H1 (cell line): Measurements from ENCODE around the gene KCNH6. TPM values are rescaled to one million over a fixed set of nuclear protein-coding genes. Genes with fewer than 3 reads are reported as not detected.

ENCODE experiments used
- CTCF ChIA-PET: fragments of 300-600 bp; sonication (Branson Sonifier 250); formaldehyde crosslinking; loops from one replicate; lab custom pipeline; 2021; ENCODE audit not compliant: partially characterized antibody; lab: Charles Lee
- POLR2A ChIA-PET: fragments of 300-600 bp; sonication (Branson Sonifier 250); formaldehyde crosslinking; loops from one replicate; lab custom pipeline; 2021; ENCODE audit warnings: inconsistent platforms; ENCODE audit not compliant: partially characterized antibody; lab: Charles Lee
- DNase-seq, 2 experiments: peaks; one replicate each; pipeline versions ENCODE4 v3.0.0 to v3.0.0-alpha.2; 2010 to 2022; ENCODE audit warnings: low spot score in 2 of 2, low read depth in 1 of 2, mixed read lengths in 1 of 2
- FAIRE-seq: peaks from 2 replicates; lab custom pipeline; 2011; peaks lifted over from hg19 to GRCh38; lab: Jason Lieb, UNC
- H2AFZ ChIP-seq: 2 replicates; pipeline ENCODE4 v1.8.1; 2012; ENCODE audit warnings: low read length, inconsistent platforms
- H2AK5ac ChIP-seq: 2 replicates; pipeline ENCODE4 v1.6.1; 2013; ENCODE audit warnings: low read depth, low read length
- H2BK120ac ChIP-seq: replicated peaks from 2 replicates; pipeline ENCODE3; 2013; ENCODE audit warnings: low read depth, low read length, inconsistent platforms
- H2BK12ac ChIP-seq: 2 replicates; pipeline ENCODE4 v1.6.1; 2013; ENCODE audit warnings: low read depth, low read length
- H2BK15ac ChIP-seq: 2 replicates; pipeline ENCODE4 v1.6.1; 2013; ENCODE audit warnings: low read length
- H2BK20ac ChIP-seq: 2 replicates; pipeline ENCODE4 v1.6.1; 2013; ENCODE audit warnings: low read length
- H2BK5ac ChIP-seq: 2 replicates; pipeline ENCODE4 v1.6.1; 2013; ENCODE audit warnings: low read depth, low read length
- H3K14ac ChIP-seq: 2 replicates; pipeline ENCODE4 v1.6.1; 2013; ENCODE audit warnings: inconsistent platforms; ENCODE audit not compliant: insufficient read length
- H3K18ac ChIP-seq: 2 replicates; pipeline ENCODE4 v1.6.1; 2013; ENCODE audit warnings: low read length; ENCODE audit errors: extremely low read depth
- H3K23ac ChIP-seq: 2 replicates; pipeline ENCODE4 v1.6.1; 2013; ENCODE audit warnings: inconsistent platforms; ENCODE audit not compliant: insufficient read length
- H3K23me2 ChIP-seq: 2 replicates; pipeline ENCODE4 v1.6.1; 2013; ENCODE audit warnings: low read depth, low read length
- H3K27ac ChIP-seq: 2 replicates; pipeline ENCODE4 v1.6.1; 2011; ENCODE audit warnings: low read depth, low read length, inconsistent platforms
- H3K27me3 ChIP-seq, 4 experiments: replicated peaks in 1 of 4; 1 replicate in 1 of 4; 2 replicates in 3 of 4; pipeline versions ENCODE4 v1.6.1 to v1.8.1; 2011 to 2013; ENCODE audit warnings: low read length in 3 of 4, mild to moderate bottlenecking in 3 of 4, inconsistent platforms in 2 of 4, mixed read lengths in 2 of 4, moderate library complexity in 1 of 4; ENCODE audit not compliant: control insufficient read depth in 3 of 4, insufficient read depth in 3 of 4; ENCODE audit errors: extremely low read depth in 1 of 4
- H3K36me3 ChIP-seq, 4 experiments: 2 replicates each; pipeline versions ENCODE4 v1.6.1 to v1.8.1; 2011 to 2013; ENCODE audit warnings: mild to moderate bottlenecking in 4 of 4, low read length in 3 of 4, moderate library complexity in 2 of 4, control low read depth in 1 of 4, inconsistent platforms in 1 of 4; ENCODE audit not compliant: insufficient read depth in 4 of 4, control insufficient read depth in 2 of 4
- H3K4ac ChIP-seq: replicated peaks from 2 replicates; pipeline ENCODE3; 2013; ENCODE audit warnings: low read length, low read depth, mixed read lengths, inconsistent platforms; ENCODE audit not compliant: insufficient read length
- H3K4me1 ChIP-seq, 4 experiments: replicated peaks in 1 of 4; 1 replicate in 1 of 4; 2 replicates in 3 of 4; pipeline versions ENCODE4 v1.6.1 to v1.8.1; 2011 to 2013; ENCODE audit warnings: low read length in 3 of 4, inconsistent platforms in 2 of 4, mixed read lengths in 1 of 4; ENCODE audit not compliant: insufficient read depth in 4 of 4, control insufficient read depth in 3 of 4
- H3K4me2 ChIP-seq, 2 experiments: 2 replicates each; pipeline versions ENCODE4 v1.6.1 to v1.8.1; 2011 to 2013; ENCODE audit warnings: low read depth in 2 of 2, low read length in 2 of 2, control low read depth in 1 of 2, inconsistent platforms in 1 of 2, mild to moderate bottlenecking in 1 of 2; ENCODE audit not compliant: insufficient read depth in 1 of 2
- H3K4me3 ChIP-seq, 4 experiments: fragments of 200-600, 300-600 bp in 1 of 4; sonication (generic), shearing (Covaris generic), sonication (Bioruptor Twin) in 1 of 4; 2 replicates each; pipeline versions ENCODE4 v1.5.1 to v1.8.1; 2011 to 2016; ENCODE audit warnings: low read length in 4 of 4, low read depth in 3 of 4, control low read depth in 2 of 4, inconsistent platforms in 2 of 4, mild to moderate bottlenecking in 2 of 4, mixed read lengths in 1 of 4, moderate library complexity in 1 of 4; ENCODE audit not compliant: insufficient read depth in 2 of 4; ENCODE audit errors: extremely low read depth in 1 of 4
- H3K56ac ChIP-seq: replicated peaks from 2 replicates; pipeline ENCODE3; 2013; ENCODE audit warnings: low read depth, mild to moderate bottlenecking, mixed read lengths, low read length, inconsistent platforms; ENCODE audit not compliant: insufficient read length
- H3K79me1 ChIP-seq: 2 replicates; pipeline ENCODE4 v1.6.1; 2013; ENCODE audit warnings: low read depth, low read length, control low read depth
- H3K79me2 ChIP-seq, 2 experiments: 2 replicates each; pipeline versions ENCODE4 v1.6.1 to v1.8.1; 2012 to 2013; ENCODE audit warnings: low read length in 2 of 2, mild to moderate bottlenecking in 2 of 2, inconsistent platforms in 1 of 2; ENCODE audit not compliant: insufficient read depth in 2 of 2, control insufficient read depth in 1 of 2
- H3K9ac ChIP-seq, 4 experiments: replicated peaks in 1 of 4; 1 replicate in 1 of 4; 2 replicates in 3 of 4; pipeline versions ENCODE4 v1.6.1 to v1.8.1; 2011 to 2013; ENCODE audit warnings: low read depth in 3 of 4, low read length in 3 of 4, control low read depth in 2 of 4, mild to moderate bottlenecking in 2 of 4, moderate library complexity in 2 of 4, inconsistent platforms in 1 of 4; ENCODE audit errors: extremely low read depth in 1 of 4
- H3K9me3 ChIP-seq, 2 experiments: 2 replicates each; pipeline versions ENCODE4 v1.6.1 to v1.8.1; 2012 to 2013; ENCODE audit warnings: mild to moderate bottlenecking in 2 of 2, moderate library complexity in 2 of 2, control low read depth in 1 of 2, inconsistent platforms in 1 of 2, low read depth in 1 of 2, low read length in 1 of 2, mixed read lengths in 1 of 2; ENCODE audit not compliant: insufficient read depth in 2 of 2
- H4K20me1 ChIP-seq, 2 experiments: replicated peaks in 1 of 2; 2 replicates each; pipeline versions ENCODE3 to v1.8.1; 2011 to 2013; ENCODE audit warnings: inconsistent platforms in 2 of 2, low read length in 2 of 2, mild to moderate bottlenecking in 1 of 2; ENCODE audit not compliant: insufficient read depth in 2 of 2, control insufficient read depth in 1 of 2
- H4K5ac ChIP-seq: 2 replicates; pipeline ENCODE4 v1.6.1; 2013; ENCODE audit warnings: low read length, low read depth, mixed read lengths, inconsistent platforms; ENCODE audit not compliant: insufficient read length
- H4K8ac ChIP-seq: 2 replicates; pipeline ENCODE4 v1.8.0; 2013; ENCODE audit warnings: mild to moderate bottlenecking, moderate library complexity, low read length, inconsistent platforms; ENCODE audit not compliant: insufficient read depth; ENCODE audit errors: extremely low read depth
- H4K91ac ChIP-seq: replicated peaks from 2 replicates; pipeline ENCODE3; 2013; ENCODE audit warnings: low read length, mixed read lengths, inconsistent platforms; ENCODE audit not compliant: insufficient read length
- ASH2L ChIP-seq: fragments of 200-600, 300-600 bp; sonication (generic); IDR thresholded peaks from one replicate; pipeline ENCODE4 v1.7.1; 2017; ENCODE audit warnings: low read length
- BCL11A ChIP-seq, 2 experiments: IDR thresholded peaks; one replicate each; pipeline ENCODE4 v1.6.1; 2011; ENCODE audit warnings: low read depth in 2 of 2, low read length in 2 of 2, mild to moderate bottlenecking in 2 of 2
- CTBP2 ChIP-seq: IDR thresholded peaks from 2 replicates; pipeline ENCODE4 v1.7.0; 2011; ENCODE audit warnings: borderline replicate concordance, mild to moderate bottlenecking, moderate library complexity, mixed read lengths, low read length; ENCODE audit not compliant: insufficient read depth, insufficient read length
- HDAC2 ChIP-seq, 2 experiments: fragments of 300-600 bp in 1 of 2; sonication (generic) in 1 of 2; IDR thresholded peaks; 2 replicates each; pipeline ENCODE4 v1.6.1; 2011 to 2012; ENCODE audit warnings: low read depth in 2 of 2, low read length in 2 of 2, mild to moderate bottlenecking in 2 of 2, moderate library complexity in 2 of 2, borderline replicate concordance in 1 of 2, inconsistent platforms in 1 of 2
- JUN ChIP-seq: IDR thresholded peaks from 2 replicates; pipeline ENCODE4 v1.6.1; 2011; ENCODE audit warnings: low read depth, mild to moderate bottlenecking, improper control_type of control experiment, low read length
- MAFK ChIP-seq: IDR thresholded peaks from 2 replicates; pipeline ENCODE4 v1.6.1; 2012; ENCODE audit warnings: low read depth, mild to moderate bottlenecking, improper control_type of control experiment, low read length
- NANOG ChIP-seq: IDR thresholded peaks from 2 replicates; pipeline ENCODE4 v1.6.1; 2011; ENCODE audit warnings: low read length, low read depth, mild to moderate bottlenecking, inconsistent platforms; ENCODE audit not compliant: insufficient read depth, poor library complexity, severe bottlenecking
- NRF1 ChIP-seq: IDR thresholded peaks from 2 replicates; pipeline ENCODE4 v1.6.1; 2011; ENCODE audit warnings: mild to moderate bottlenecking, low read depth, low read length, improper control_type of control experiment
- RNF2 ChIP-seq: fragments of 200-900, 300-1000 bp; sonication (generic); IDR thresholded peaks from 2 replicates; pipeline ENCODE4 v1.7.1; 2016; ENCODE audit warnings: borderline replicate concordance, low read depth, mild to moderate bottlenecking, antibody characterized with exemption, low read length; ENCODE audit not compliant: poor library complexity, severe bottlenecking; ENCODE audit errors: missing control alignments
- SP2 ChIP-seq: IDR thresholded peaks from 2 replicates; pipeline ENCODE4 v1.6.1; 2012; ENCODE audit warnings: mild to moderate bottlenecking, low read length, inconsistent platforms
- TBP ChIP-seq: IDR thresholded peaks from 2 replicates; pipeline ENCODE4 v1.6.1; 2011; ENCODE audit warnings: low read depth, low read length, improper control_type of control experiment
- WGBS, 2 experiments: shearing (Covaris generic) in 1 of 2; methylation state at CpG; one replicate each; pipeline versions ENCODE4 v1.1.6 to v1.1.7; 2013 to 2015; ENCODE audit warnings: low lambda C conversion rate in 2 of 2, mixed read lengths in 2 of 2, inconsistent platforms in 1 of 2, low coverage in 1 of 2, missing lambda C conversion rate in 1 of 2; ENCODE audit not compliant: insufficient replicate concordance in 2 of 2, insufficient coverage in 1 of 2, insufficient read length in 1 of 2; ENCODE audit errors: extremely low coverage in 1 of 2, missing lambda C conversion rate in 1 of 2; 5-methylcytosine and 5-hydroxymethylcytosine counted together
- polyA plus RNA-seq, 7 experiments: library from polyadenylated mRNA; depleted of rRNA in 3 of 7; stranded (reverse) in 5 of 7; unstranded in 2 of 7; fragments of >200 nt in 5 of 7; fragments of 200-250 nt in 2 of 7; gene quantifications; 1 replicate in 5 of 7; 2 replicates in 1 of 7; 4 replicates in 1 of 7; pipeline versions ENCODE4 v1.2.1 to v1.2.3, GENCODE V29; 2011 to 2013; ENCODE audit warnings: missing spikeins in 2 of 7, mixed read lengths in 2 of 7
- total RNA-seq: library from RNA; stranded (reverse); fragmentation: NEBNext Ultra II Directional; extraction: Animal tissue kit (Norgen Biotek cat#: 25700); gene quantifications from 2 replicates; pipeline ENCODE4 v1.2.1, GENCODE V29; 2021
- TF ChIP-seq, protein P1 (sequence below): IDR thresholded peaks from 2 replicates; pipeline ENCODE4 v1.6.1; 2011; ENCODE audit warnings: low read length, improper control_type of control experiment

Gene KCNH6
- total and polyA plus RNA-seq, 2 of the 8 experiments (the other 6 are each of a cell fraction or from before 2014, with no cell fraction given): 1.8 to 3.6 TPM

GRCh38 chr17:63487014-63487339 is 36.2 kb upstream of the KCNH6 start:
- no peak overlapping the region for H3K4me3 ChIP-seq
- H3K79me1 ChIP-seq: no peaks in the 10 kb centered on the region
- H3K56ac ChIP-seq: no peak overlapping the region
- no peak overlapping the region for H2AFZ ChIP-seq
- no peak overlapping the region for H2BK20ac ChIP-seq
- no peak overlapping the region for H2BK5ac ChIP-seq
- no peak overlapping the region for H3K9ac ChIP-seq
- H3K27ac ChIP-seq: no peak overlapping the region
- no peaks in the 10 kb centered on the region for H4K20me1 ChIP-seq
- H2BK120ac ChIP-seq: no peak overlapping the region
- H2BK12ac ChIP-seq: no peak overlapping the region
- ChIA-PET POLR2A (interaction anchor here (0.8 to 1.5 kb wide), 3 partner anchors 9 to 85 kb away, joined by 3 to 7 read pairs (median 4); no protein-coding TSS in a partner anchor), CTCF (interaction anchor here (0.5 to 7.2 kb wide), 24 partner anchors 8 to 146 kb away, joined by 3 to 66 read pairs (median 4); partner anchors contain the start of genes ACE and KCNH6)
- H4K5ac ChIP-seq: no peak overlapping the region
- no peaks in the 10 kb centered on the region for H3K9me3 ChIP-seq
- H4K91ac ChIP-seq: no peak overlapping the region
- H3K36me3 ChIP-seq: no peaks in the 10 kb centered on the region
- no peak overlapping the region for H4K8ac ChIP-seq
- H3K23ac ChIP-seq: no peak overlapping the region
- DNase-seq: no peak
- no peak overlapping the region for H3K14ac ChIP-seq
- H2AK5ac ChIP-seq: no peak overlapping the region
- H3K4me2 ChIP-seq: no peak overlapping the region
- H3K18ac ChIP-seq: no peak overlapping the region
- no peak overlapping the region for H2BK15ac ChIP-seq
- peaks cover 0 to 4% (median 0%) of the 10 kb centered on the region in 4 experiments; a peak in 1 of 7 replicates for H3K27me3 ChIP-seq
- 86% methylated on average over 11 of the region's 11 CpGs; no CpG with 5 or more reads in 1 of the 2 experiments for WGBS, 2 experiments
- no peak overlapping the region for H3K4ac ChIP-seq
- peaks cover 0 to 3% (median 0%) of the 10 kb centered on the region in 4 experiments; a peak in 1 of 7 replicates for H3K4me1 ChIP-seq
- no peaks in the 10 kb centered on the region for H3K23me2 ChIP-seq
- no peaks in the 10 kb centered on the region for H3K79me2 ChIP-seq
- no peak for FAIRE-seq
- TF ChIP-seq BCL11A (IDR thresholded peaks at IDR 0.05; ENCODE audit: low read depth in 2 of 2, low read length in 2 of 2) (no peak), MAFK (no peak), NRF1 (no peak), CTBP2 (no peak), NANOG (no peak), HDAC2 (IDR thresholded peaks at IDR 0.05; ENCODE audit: borderline replicate concordance in 1 of 2, low read depth in 2 of 2, low read length in 2 of 2) (no peak), SP2 (no peak), TBP (no peak), ASH2L (no peak), JUN (no peak), RNF2 (no peak)
- TF ChIP-seq, protein P1, sequence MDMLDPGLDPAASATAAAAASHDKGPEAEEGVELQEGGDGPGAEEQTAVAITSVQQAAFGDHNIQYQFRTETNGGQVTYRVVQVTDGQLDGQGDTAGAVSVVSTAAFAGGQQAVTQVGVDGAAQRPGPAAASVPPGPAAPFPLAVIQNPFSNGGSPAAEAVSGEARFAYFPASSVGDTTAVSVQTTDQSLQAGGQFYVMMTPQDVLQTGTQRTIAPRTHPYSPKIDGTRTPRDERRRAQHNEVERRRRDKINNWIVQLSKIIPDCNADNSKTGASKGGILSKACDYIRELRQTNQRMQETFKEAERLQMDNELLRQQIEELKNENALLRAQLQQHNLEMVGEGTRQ: no peak
